Progenitor cell of endocrine pancreas (in vitro differentiated cells): Measurements from ENCODE around the gene LUC7L3. TPM values are rescaled to one million over a fixed set of nuclear protein-coding genes. Genes with fewer than 3 reads are reported as not detected.

Source experiments
- DNase-seq: peaks from one replicate; pipeline ENCODE4 v3.0.0; 2021; ENCODE audit warnings: low spot score; ENCODE audit not compliant: unreplicated experiment
- H3K27ac Mint-ChIP-seq: 2 replicates; pipeline ENCODE4 v1.8.0; 2021; ENCODE audit warnings: mild to moderate bottlenecking, moderate library complexity, mixed read lengths
- H3K27me3 Mint-ChIP-seq: 2 replicates; pipeline ENCODE4 v1.8.0; 2021; ENCODE audit warnings: mixed read lengths
- H3K36me3 Mint-ChIP-seq: 2 replicates; pipeline ENCODE4 v1.8.0; 2022; ENCODE audit warnings: mixed read lengths; ENCODE audit not compliant: insufficient read depth
- H3K4me1 Mint-ChIP-seq: 2 replicates; pipeline ENCODE4 v1.8.0; 2021; ENCODE audit warnings: low read depth, mixed read lengths
- H3K4me3 Mint-ChIP-seq: 2 replicates; pipeline ENCODE4 v1.8.0; 2021; ENCODE audit warnings: low read depth, mild to moderate bottlenecking, moderate library complexity, mixed read lengths
- H3K9me3 Mint-ChIP-seq: 2 replicates; pipeline ENCODE4 v1.8.0; 2021; ENCODE audit warnings: low read depth, mixed read lengths
- CTCF ChIP-seq: fragments of 200-600 bp; sonication (generic); IDR thresholded peaks from one replicate; pipeline ENCODE4 v1.5.0; 2021; ENCODE audit warnings: antibody characterized with exemption, mild to moderate bottlenecking; ENCODE audit not compliant: unreplicated experiment
- total RNA-seq: library from RNA; stranded (reverse); gene quantifications from 2 replicates; pipeline ENCODE4 v1.2.1, GENCODE V29; 2021

Gene LUC7L3
- total RNA-seq, 1 donor from 2014 or later: 168 TPM

- Mint-ChIP-seq H3K9me3 (no peaks in the 10 kb centered on the region), H3K27me3 (no peaks in the 10 kb centered on the region), H3K36me3 (no peaks in the 10 kb centered on the region), H3K27ac (no peak overlapping the region), H3K4me1 (peaks cover 6% of the 10 kb centered on the region), H3K4me3 (no peak overlapping the region)
- no peak for DNase-seq
- TF ChIP-seq CTCF: no peak
Observed at GRCh38 chr17:50794361-50794760, 75.0 kb downstream of the LUC7L3 start.

DNA sequence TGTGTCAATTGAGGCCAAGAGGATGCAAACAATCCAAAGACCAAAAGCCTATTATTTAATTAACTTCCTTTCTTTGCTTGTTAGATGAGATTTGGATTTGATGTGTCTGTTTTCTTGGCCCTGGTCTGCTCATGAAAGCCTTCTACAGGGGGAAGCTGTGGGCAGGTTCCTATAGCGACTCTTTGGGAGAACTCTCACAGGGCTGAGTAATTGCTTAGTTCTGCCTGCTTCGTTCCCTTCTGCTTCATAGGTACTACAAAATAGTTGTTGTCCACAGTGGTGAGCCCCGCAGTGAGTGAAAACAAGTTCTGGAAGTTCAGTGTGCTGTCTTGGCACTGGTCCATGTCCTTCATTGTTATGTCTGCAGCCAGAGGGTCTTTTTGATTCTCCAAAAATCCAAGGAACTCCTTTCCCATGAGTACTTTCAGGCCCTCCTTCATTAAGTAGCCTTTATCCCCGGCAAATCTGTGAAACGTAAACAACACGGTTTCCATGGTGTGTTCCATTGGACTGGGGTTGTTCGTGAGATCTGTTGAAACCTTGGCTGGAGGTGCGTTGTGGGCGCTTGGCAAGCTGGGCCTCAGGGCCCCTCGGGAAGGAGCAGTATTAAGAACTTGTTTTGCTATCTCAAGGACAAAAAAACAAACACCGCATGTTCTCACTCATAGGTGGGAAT lies 77.9 kb downstream of the LUC7L3 start:
- DNase-seq: no peak
- Mint-ChIP-seq H3K4me3 (no peak overlapping the region), H3K27ac (peak overlapping the region; percentile 83), H3K9me3 (no peaks in the 10 kb centered on the region), H3K4me1 (peaks cover 7% of the 10 kb centered on the region), H3K36me3 (no peaks in the 10 kb centered on the region), H3K27me3 (no peaks in the 10 kb centered on the region)
- no peak for TF ChIP-seq CTCF

DNA sequence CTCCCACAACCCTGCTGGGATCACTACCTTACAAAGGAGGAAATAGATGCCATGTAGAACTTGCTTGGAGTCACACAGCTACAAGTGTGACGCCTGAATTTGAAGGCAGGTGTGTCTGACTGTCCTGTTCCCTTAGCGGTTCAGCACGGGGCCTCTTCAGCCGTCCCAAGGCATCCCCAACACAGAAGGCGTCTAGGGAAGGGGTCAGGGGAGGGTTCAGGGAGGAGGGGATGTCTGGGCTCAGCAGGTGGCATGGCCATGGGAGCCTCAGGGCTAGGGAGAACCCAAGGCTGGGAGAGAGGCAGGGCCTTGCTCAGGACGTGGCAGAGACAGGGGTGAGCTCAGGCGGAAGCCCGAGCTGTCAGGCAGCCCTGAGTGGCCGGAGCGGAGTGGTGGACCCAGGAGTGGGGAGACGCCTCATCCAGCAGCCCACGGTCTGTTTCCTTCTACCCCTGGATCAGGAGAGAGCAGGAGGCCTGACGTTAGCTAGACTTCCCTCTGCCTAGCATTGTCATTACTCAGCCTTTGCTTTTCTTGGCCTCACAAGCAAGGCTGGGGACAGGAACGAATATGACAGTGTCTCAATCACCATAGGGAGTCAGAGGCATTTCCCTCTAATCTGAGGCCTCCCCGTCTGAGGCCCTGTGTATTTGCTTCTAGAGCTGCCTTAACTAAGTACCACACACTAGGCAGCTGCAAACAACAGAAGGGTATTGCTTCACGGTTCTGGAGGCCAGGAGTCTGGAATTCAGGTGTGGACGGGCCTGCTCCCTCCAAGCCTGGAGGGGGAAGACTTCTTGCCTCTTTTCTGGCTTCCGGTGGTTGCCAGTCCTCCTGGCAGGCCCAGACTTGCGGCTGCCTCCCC lies 79.3 kb downstream of the LUC7L3 start:
- peak overlapping the region; percentile 47 for H3K27ac Mint-ChIP-seq
- H3K27me3 Mint-ChIP-seq: no peaks in the 10 kb centered on the region
- no peaks in the 10 kb centered on the region for H3K9me3 Mint-ChIP-seq
- no peak for TF ChIP-seq CTCF
- H3K4me3 Mint-ChIP-seq: no peak overlapping the region
- no peaks in the 10 kb centered on the region for H3K36me3 Mint-ChIP-seq
- DNase-seq: no peak
- peaks cover 11% of the 10 kb centered on the region for H3K4me1 Mint-ChIP-seq

DNA sequence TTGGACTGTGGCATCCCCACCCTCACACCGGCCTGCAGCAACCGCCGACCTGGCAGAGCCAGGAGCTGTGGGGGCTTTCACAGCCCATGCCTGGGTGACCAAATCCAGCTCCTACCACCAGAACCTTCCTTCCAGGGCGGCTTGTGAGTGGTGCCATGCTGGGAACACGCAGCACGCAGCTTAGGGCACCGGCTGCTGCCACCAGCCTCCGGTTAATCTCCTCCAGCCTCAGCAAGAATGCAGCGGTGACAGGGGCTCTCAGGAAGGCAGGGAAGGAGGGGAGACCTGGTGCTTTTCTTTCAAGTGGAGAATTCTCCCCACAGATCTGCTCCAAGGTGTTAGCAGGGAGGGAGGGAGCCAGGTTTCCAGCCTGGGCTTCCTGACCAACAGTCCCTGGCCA lies 80.2 kb downstream of the LUC7L3 start:
- Mint-ChIP-seq H3K4me1 (peaks cover 11% of the 10 kb centered on the region), H3K4me3 (no peak overlapping the region), H3K9me3 (no peaks in the 10 kb centered on the region), H3K36me3 (no peaks in the 10 kb centered on the region), H3K27me3 (no peaks in the 10 kb centered on the region), H3K27ac (peak overlapping the region; percentile 47)
- no peak for TF ChIP-seq CTCF
- no peak for DNase-seq

GRCh38 chr17:50800196-50800700 lies 80.8 kb downstream of the LUC7L3 start:
- no peak for TF ChIP-seq CTCF
- no peak for DNase-seq
- Mint-ChIP-seq H3K4me3 (no peak overlapping the region), H3K9me3 (no peaks in the 10 kb centered on the region), H3K4me1 (peaks cover 11% of the 10 kb centered on the region), H3K27me3 (no peaks in the 10 kb centered on the region), H3K27ac (no peak overlapping the region), H3K36me3 (no peaks in the 10 kb centered on the region)
